GM21529 (cell line): Measurements from ENCODE around the gene TRIM9.
"Not testable (repeated sequence)": the region's sequence is repeated elsewhere in the genome, so short reads cannot be mapped to it uniquely, and the experiment has no call there.

ENCODE experiments used
- ATAC-seq: cut with Tn5 transposase; IDR thresholded peaks from one replicate; pipeline ENCODE4 v1.9.1; 2021; ENCODE audit not compliant: unreplicated experiment

Gene TRIM9

DNA sequence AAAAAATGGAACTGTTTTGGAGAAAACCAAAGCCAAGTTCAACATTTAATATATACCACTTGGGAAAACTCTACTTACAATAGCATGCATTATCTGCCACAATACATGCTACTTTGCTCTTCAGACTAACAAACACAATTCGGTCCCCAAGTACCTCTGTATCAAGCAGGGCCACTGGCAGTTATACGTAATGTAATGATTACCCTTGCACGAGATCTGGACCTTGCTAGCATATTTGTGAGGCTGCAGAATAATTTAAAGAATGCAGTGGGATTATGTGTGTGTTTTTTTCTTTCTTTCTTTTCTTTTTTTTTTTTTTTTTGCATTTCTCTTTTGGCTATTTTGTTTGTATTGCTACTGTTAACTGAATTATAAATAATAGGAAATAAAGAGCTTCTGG lies 127.8 kb downstream of the TRIM9 start:
- ATAC-seq: no peak

DNA sequence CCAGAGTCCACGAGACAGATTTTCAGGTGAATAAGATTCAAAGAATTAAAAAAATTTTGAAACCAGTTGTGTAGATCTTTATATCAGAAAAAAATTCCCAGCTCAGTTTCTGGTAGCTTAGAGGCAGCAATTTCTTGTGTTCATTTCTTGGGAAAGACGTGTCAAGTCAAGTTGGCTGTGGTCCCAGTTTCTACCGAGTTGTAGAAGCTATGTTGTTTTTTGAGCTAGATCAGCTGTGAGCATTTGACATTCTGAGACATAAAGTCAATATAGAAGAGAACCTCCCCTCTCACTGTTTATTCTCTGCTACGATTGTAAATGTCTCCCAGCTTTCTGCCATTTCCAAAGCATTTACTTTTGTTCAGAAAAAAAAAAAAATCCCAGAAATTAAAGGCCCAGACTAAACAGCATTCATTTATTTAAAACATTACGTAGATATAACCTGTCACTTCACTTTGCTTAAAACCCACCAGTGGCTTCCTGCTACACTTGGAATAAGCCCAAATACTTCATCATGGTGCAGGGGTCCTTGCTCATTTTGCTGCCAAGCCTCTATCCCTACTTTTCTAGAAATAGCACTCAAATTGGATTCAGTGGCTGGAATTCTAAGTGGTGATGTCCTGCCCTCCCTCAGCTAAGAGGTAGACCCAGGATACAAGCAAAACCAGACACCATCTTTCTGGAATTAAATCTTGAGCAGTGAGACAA lies 130.1 kb downstream of the TRIM9 start:
- ATAC-seq: no peak

DNA sequence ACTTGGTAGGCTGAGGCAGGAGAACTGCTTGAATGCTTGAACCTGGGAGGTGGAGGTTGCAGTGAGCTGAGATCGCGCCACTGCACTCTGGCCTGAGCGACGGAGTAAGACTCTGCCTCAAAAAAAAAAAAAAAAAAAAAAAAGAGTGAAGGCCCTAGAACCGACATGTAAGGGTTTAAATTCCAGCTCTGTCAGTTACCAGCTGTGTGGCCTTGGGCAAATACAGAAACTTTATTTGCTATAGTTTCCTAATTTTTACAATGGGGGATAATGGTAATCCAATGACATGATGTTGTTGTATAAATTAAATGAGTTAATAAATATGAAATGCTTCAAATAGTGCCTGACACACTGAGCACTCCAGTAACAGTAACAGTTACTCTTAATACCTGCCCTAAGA lies 131.0 kb downstream of the TRIM9 start:
- no peak for ATAC-seq

DNA sequence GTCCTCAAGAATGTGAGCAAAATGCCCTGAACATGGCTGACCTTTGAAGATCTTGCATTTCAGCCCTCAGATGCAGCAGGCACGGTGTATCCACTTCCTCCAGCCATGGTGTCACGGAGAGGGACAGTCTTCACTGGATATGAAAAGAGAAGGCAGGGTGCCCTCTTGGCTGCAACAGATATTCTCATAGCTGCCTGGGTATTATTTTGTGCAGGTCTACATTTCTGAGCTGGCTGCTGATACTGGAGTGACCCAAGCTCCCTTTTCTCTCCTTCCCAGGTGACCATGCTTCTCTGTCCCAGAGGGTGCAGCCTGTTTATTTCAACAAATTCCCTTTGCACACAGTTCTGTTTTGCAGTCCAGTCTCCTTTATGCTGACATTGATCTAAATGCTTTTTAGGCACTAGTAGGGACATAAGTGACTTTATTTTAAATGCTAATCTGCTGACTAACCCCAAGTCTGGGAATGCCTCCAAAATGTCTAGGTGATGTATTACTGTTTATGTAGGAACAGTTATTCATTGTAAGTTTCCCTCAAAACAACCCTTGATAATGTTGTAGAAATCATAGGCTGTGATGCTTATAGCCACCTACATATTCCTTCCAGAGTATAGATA lies 133.2 kb downstream of the TRIM9 start:
- ATAC-seq: no peak

DNA sequence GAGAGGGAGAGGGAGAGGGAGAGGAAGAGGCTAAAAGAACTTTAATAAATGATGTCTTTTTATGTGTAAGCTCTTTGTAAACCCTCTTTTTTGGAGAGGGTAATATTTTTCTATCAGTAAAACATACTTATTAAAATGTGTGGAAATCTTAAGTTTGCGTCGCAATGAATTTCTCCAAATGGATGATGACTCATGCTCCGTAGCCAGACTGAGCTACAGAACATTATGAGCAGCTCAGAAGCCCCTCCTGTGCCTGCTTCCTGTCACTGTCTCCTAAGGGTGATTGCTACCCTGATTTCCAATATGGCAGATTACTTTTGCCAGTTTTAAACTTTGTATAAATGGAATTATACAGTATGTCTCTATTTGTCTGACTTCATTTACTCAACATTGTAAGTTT lies 137.6 kb downstream of the TRIM9 start:
- no peak for ATAC-seq

DNA sequence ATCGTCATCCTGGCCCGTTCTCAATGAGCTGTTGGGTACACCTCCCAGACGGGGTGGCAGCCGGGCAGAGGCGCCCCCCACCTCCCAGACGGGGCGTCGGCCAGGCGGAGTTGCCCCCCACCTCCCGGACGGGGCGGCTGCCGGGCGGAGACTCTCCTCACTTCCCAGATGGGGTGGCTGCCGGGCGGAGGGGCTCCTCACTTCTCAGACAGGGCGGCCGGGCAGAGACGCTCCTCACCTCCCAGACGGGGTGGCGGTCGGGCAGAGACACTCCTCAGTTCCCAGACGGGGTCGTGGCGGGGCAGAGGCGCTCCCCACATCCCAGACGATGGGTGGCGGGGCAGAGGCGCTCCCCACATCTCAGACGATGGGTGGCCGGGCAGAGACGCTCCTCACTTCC lies 138.5 kb downstream of the TRIM9 start:
- ATAC-seq: not testable (repeated sequence)

DNA sequence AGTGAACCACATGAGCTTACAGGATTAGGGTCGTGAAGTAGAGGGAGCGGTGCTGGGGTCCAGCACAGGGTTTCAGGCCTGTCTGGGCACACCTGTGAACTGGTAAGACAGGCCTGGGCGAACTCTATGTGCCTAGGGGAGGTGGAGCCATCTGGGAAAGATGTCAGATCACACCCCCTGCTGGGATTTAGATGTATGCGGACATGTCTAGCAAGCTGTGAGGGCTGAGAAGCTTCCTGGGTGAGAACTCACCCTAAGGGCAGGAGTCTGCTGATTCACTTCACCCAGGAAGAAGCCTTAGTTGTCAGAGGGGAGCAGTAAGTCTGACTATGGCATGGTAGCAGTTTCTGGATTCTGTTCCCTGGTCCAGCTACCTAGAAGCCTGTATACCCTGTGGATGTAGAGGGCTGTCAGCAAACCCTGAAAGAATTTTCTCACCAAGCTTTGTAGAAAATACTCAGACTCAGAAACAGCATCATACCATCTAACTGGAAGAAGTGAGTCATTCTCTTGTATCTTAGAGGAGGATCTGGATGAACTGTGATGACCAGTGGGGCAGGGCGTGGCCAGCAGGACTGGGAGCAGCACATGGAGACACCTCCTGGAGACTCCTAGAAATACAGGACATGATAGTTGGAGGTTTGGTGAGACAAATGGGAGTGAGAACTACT lies 139.4 kb downstream of the TRIM9 start:
- ATAC-seq: no peak

GRCh38 chr14:50954811-50955372 lies 140.0 kb downstream of the TRIM9 start:
- ATAC-seq: no peak

- no peak for ATAC-seq
Measured at GRCh38 chr14:50953502-50953901, 141.4 kb downstream of the TRIM9 start.

GRCh38 chr14:50951032-50951431 lies 143.9 kb downstream of the TRIM9 start:
- ATAC-seq: no peak

GRCh38 chr14:50948205-50948604 lies 146.7 kb downstream of the TRIM9 start:
- ATAC-seq: no peak

GRCh38 chr14:50947446-50947845 lies 147.5 kb downstream of the TRIM9 start:
- ATAC-seq: no peak

DNA sequence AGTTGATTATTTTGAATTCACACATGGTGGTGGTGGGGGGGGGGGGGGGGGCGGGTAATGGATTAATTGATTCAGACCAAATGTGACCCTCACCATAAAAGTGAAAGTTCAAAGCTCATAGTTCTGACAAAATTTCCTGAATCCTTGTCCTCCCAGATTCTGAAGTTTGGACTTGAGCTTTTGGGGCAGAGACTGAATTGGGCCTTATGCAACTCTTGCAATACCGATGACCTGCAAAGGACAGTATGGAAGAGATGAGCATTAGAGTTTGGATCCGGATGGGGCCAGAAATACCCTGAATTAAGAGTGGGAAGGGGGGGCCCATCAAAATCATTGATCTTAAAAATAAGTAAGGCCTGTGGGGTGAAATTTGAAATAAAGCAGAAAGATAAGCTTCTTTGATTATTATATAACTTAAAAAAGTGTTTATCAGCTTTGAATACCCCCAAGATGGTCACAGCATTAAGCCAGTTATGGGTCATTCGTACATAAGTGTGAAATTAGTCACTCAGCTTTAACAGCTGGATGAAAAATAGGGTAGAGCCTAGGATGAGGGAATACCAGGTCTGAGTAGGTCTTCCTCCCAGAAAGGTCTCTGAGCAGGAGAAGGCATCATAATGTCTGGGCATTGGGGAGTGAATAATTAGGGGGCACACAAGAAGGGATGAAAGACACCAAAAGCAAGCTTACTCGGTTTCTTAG lies 148.5 kb downstream of the TRIM9 start:
- ATAC-seq: no peak

DNA sequence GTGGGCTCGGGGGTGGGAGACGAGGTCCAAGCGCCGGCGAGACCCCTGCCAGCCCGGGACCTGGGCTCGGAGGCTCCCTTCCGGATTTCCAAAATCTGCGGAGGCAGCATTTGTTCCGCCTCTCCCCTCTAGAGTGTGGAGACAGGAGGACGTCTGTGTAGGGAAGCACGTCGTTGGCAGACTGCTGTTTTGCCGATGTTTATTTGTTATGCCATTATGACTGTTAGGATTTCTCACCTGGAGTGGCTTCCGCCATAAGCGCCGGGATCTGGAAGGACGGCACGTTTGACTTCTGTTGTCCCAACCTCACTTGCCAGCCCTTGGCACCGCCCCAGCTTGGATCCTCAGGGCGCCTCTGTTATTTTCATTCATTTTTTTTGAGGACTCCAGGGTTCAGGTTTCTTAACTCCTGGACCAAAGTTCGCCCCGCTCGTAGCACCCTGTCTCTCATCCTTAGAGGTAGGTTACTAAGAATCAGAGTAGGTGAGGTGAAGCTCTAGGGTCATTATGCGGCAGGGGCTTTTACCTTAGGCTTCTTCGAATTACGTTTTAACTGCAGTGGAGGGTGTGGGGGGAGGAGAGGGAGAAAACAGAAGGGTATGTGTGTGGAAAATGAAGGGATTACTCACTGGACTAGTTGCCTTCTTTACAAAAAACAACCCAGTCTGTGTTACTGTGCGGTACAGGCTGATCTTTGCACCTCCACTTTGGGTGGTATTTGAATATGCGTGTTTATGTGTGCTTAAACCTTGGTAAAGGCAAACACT lies 150.1 kb downstream of the TRIM9 start:
- peak; percentile 23 for ATAC-seq

DNA sequence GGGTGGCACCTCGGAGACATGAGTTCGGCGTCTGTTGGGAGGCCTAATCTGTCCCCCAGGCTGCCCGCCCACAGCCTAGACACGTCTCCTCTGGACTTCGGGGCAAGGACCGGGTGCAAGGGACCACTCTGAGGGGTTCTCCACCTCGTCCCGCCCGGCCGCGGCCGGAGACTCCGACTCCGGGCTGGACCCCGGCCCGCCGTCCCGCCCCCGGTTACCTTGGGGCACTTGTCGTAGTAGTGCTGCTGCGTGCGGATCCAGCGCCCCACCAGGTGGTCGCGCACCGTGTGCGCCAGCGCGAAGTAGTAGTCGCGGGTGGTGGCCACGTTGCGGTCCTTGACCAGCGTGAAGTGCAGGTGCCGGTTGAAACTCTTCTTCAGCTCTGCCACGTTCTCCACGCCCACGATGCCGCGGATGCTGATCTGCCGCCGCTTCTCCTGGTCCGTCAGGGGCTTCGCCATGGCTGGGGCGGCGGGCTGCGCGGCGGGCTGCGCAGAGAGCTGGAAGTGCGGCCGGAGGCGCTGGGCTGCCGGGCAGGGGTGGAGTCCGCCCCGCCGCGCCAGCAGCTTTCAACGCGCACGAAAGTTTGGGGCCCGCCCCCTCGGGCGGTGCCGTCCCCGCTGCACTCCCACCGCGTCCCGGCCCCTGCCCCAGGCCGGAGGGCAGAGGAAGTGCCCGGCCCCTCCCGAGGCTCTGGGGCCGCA lies 150.8 kb downstream of the TRIM9 start, which contains the start of gene PYGL:
TSS of gene PYGL (minus strand) at position 541 of the 704 bp plus-strand sequence. CDS start at position 461, 80 bp downstream.
- peak; percentile 82 for ATAC-seq

DNA sequence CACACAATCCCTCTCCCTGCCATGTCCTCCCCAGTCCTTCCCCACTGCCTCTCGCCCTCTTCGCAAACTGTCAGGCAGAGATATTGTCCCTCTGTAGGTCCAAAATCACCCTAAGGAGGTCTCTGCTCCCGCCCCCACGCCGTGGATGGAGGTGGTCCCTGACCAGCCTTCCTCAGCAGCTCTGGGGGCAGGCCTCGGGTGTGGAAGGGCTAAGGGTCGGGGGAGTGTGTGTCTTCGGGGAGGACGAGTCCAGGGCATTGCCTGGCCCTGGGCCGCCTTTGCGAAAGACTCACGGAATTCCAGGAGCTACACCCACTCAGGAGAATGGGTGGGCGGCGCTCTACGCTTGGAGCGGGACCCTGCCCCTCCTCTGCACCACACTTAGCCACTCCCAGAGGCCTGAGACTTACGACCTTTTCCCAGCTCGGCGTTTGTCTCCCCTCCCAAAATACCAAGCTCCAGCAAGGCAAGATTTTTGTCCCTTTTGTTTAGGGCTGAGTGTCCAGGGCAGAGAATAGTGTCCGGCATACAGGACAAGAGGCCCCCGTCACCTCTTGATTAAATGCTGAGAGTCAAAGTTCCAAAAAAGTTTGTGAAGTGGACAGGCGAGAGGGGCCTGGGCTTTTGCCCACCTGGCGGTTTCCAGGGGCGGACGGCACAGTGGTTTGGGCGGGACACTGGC lies 151.5 kb downstream of the TRIM9 start:
- no peak for ATAC-seq

DNA sequence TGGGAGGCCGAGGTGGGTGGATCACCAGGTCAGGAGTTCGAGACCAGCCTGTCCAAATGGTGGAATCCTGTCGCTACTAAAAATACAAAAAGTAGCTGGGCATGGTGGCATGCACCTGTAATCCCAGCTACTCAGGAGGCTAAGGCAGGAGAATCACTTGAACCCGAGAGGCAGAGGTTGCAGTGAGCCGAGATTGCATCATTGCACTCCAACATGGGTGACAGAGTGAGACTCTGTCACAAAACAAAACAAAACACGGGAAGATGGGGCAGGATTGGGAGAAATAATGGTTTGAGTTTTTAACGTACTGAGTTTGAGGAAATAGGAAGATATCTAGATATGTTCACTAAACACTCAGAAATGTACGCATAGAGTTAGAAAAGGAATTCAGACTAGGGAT lies 153.3 kb downstream of the TRIM9 start:
- not testable (repeated sequence) for ATAC-seq

- ATAC-seq: no peak
Measured at GRCh38 chr14:50941151-50941550, 153.8 kb downstream of the TRIM9 start.

GRCh38 chr14:50937800-50938199 lies 157.1 kb downstream of the TRIM9 start:
- ATAC-seq: no peak
